ENCODE results near the gene SLC6A7.
"Not testable (repeated sequence)": the region's sequence is repeated elsewhere in the genome, so short reads cannot be mapped to it uniquely, and the experiment has no call there.

Gene SLC6A7

DNA sequence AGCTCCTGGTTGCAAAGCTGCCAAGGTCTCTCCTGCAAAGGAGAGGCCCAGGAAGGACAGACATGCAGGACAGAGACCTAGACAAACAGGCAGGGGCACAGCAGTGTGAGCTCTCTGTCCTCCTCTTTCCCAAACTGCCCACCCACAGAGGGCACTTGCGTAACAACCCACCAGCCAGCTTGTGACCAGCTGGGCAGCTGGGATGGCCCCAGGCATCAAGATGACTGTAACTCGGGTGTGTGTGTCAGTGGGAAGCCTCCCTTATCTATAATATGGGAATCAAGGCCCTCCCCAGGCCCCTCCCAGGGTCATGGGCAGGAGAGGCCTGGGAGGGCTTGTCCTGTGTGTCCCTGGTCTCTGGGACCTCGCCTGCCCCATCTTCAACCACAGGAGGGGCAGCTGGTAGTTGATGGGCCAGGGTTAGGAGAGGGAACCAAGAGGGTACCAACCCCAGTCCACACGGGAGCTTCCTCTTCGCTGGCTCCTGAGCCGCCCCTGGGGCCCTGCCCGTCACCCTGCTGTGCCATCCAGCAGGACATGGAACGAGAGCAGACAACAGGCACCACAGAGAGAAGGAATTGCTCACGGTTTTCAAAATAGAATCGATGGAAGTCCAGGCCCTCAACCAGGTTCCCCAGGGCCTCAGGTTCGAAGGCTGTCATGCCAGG is 37.9 kb downstream of the SLC6A7 start:
- no peak overlapping the region for H3K4me3 ChIP-seq (replicated peaks in 1 of 2; ENCODE audit: low read depth in 2 of 2, low read length in 2 of 2)
- TF ChIP-seq, protein P1, sequence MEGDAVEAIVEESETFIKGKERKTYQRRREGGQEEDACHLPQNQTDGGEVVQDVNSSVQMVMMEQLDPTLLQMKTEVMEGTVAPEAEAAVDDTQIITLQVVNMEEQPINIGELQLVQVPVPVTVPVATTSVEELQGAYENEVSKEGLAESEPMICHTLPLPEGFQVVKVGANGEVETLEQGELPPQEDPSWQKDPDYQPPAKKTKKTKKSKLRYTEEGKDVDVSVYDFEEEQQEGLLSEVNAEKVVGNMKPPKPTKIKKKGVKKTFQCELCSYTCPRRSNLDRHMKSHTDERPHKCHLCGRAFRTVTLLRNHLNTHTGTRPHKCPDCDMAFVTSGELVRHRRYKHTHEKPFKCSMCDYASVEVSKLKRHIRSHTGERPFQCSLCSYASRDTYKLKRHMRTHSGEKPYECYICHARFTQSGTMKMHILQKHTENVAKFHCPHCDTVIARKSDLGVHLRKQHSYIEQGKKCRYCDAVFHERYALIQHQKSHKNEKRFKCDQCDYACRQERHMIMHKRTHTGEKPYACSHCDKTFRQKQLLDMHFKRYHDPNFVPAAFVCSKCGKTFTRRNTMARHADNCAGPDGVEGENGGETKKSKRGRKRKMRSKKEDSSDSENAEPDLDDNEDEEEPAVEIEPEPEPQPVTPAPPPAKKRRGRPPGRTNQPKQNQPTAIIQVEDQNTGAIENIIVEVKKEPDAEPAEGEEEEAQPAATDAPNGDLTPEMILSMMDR (IDR thresholded peaks at IDR 0.05; ENCODE audit: low read depth, low read length), result no peak
- peak in 1 of 2 donors; percentile 38 for DNase-seq (ENCODE audit: low read depth in 2 of 2)

DNA sequence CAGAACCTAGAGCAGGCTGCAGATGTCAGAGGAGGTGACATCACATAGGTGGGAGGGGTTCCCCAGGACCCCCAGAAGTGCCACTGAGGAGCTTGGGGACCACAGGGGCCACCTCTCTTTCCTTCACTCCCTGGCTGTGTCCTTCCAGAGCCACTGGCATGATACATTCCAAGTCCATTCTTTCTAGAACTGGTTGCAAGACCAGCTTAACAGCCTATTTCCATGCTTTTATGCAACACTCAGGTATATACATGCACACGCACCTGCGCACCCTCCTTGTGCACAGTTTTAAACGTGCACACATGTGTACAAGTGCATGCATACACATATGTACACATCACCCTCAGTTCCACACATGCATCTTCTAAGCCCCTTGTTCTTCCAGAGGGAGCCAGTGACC is 39.7 kb downstream of the SLC6A7 start:
- no peak for DNase-seq (ENCODE audit: low read depth in 2 of 2)
- TF ChIP-seq, protein P1 (IDR thresholded peaks at IDR 0.05; ENCODE audit: low read depth, low read length), result no peak
- H3K4me3 ChIP-seq (replicated peaks in 1 of 2; ENCODE audit: low read depth in 2 of 2, low read length in 2 of 2), result no peak overlapping the region

DNA sequence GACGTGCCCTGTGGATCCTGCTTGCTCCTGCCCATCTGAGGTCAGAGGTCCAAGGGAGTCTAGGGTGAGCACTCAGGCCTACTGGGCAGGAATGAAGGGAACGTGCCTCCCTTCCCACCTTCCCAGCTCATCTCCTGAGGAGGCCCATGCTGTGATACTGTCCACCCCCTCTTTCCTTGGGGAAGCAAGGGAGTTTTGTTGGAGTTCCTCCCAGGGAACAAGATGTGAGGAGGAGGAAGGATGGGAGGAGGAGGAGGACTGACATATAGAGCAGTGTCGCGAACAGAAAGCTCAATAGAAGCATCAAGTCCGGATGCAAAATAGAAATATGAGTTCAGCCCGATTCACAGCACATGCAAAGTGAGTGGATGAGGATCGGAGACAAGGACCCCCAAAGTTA is 41.0 kb downstream of the SLC6A7 start:
- TF ChIP-seq, protein P1 (IDR thresholded peaks at IDR 0.05; ENCODE audit: low read depth, low read length), result no peak
- H3K4me3 ChIP-seq (replicated peaks in 1 of 2; ENCODE audit: low read depth in 2 of 2, low read length in 2 of 2), result no peak overlapping the region
- DNase-seq (ENCODE audit: low read depth in 2 of 2), result no peak

DNA sequence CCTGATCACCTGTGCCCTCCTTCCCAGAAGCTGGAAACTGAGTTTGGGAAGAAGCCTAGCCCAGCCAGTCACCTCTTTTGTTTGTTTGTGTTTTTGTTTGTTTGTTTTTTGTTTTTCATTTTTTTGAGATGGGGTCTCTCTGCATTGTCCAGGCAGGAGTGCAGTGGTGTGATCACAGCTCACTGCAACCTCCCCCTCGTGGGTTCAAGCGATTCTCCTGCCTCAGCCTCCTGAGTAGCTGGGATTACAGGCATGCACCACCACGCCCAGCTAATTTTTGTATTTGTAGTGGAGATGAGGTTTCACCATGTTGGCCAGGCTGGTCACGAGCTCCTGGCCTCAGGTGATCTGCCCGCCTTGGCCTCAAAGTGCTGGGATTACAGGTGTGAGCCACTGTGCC is 43.8 kb downstream of the SLC6A7 start:
- H3K4me3 ChIP-seq (replicated peaks in 1 of 2; ENCODE audit: low read depth in 2 of 2, low read length in 2 of 2); DNase-seq (ENCODE audit: low read depth in 2 of 2): not testable (repeated sequence)

DNA sequence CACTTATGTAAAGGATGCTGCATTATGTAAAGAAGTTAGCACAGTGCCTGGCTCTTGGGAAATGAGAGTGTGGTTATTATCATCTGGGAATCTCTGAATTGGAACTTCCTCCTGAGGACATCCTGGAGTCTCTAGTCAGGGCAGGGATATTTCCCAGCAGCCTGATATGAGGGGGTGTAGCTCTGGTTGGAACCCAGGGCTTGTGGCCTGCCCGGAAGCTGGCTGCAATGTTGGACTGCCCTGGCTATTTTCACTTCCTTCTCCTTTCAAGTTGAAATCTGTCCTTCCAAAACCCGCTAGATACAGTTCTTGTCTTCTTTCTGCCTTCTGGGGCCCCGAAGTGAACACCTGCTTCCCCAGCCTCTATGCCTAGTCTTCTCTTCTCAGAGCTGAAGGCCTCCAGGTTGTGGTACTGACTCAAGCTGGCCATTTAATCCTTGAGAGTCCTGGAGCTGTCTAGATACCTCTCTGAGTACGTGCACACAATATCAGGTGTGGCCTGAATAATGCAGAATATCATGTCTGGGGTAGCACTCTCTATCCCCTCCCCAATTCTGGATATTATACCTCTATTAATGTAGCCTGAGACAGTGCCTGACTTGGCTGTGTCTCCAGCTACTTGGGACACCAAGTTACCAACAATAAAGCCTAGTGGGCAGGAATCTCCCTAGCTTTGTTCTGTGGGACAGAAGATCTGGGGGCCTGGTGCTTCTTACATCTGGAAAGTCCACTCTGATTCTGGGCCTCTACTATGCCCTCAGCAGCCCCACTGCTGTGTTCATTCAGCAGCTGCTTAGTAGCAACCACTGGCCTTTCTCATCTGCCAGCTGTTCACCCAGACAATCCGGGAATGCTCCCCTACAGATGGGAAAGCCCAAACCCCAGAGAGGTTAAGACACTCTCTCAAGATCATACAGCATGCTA is 45.0 kb downstream of the SLC6A7 start:
- TF ChIP-seq, protein P1 (IDR thresholded peaks at IDR 0.05; ENCODE audit: low read depth, low read length), result no peak
- H3K4me3 ChIP-seq (replicated peaks in 1 of 2; ENCODE audit: low read depth in 2 of 2, low read length in 2 of 2), result no peak overlapping the region
- DNase-seq (ENCODE audit: low read depth in 2 of 2), result no peak

DNA sequence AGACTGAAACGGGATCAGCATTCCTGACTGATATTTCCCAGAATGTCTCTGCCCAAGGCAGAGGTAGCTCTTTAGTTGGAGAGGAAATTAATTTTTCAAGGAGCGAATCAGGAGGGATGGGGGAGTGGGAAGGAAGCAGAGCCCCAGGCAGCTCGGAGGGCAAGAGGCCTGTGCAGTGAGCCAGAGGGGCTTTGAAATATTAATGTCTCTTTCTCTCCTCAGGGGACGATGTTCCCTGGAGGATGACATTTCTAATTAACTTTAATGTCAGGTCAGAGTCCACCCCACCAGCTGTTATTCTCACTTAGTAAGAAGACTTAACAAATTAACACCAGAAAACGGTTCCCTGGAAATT is 45.6 kb downstream of the SLC6A7 start:
- TF ChIP-seq, protein P1 (IDR thresholded peaks at IDR 0.05; ENCODE audit: low read depth, low read length), result no peak
- no peak overlapping the region for H3K4me3 ChIP-seq (replicated peaks in 1 of 2; ENCODE audit: low read depth in 2 of 2, low read length in 2 of 2)
- DNase-seq (ENCODE audit: low read depth in 2 of 2), result no peak

DNA sequence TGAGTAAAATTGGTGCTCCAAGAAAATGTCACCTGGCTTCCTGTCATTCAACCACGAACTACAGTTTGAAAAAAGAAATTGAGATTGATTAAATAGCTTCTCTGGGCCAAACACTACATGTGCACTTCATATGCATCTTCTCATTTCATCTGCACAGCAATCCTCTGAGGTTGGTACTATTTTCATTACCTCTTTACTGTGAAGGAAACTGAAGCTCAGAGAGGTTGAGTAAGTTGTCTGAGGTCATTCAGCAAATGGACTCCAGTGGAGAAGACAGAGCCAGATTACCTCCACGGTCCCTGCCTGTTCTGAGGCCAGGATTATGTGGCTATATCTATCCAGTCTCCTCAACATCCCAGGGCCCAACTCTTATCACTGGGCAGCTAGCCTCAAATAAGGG is 46.5 kb downstream of the SLC6A7 start:
- no peak for DNase-seq (ENCODE audit: low read depth in 2 of 2)
- H3K4me3 ChIP-seq (replicated peaks in 1 of 2; ENCODE audit: low read depth in 2 of 2, low read length in 2 of 2), result no peak overlapping the region
- TF ChIP-seq, protein P1 (IDR thresholded peaks at IDR 0.05; ENCODE audit: low read depth, low read length), result no peak

Data from cardiac fibroblast (primary cell).